Common myeloid progenitor, CD34-positive (primary cell): ENCODE results near the gene HTRA3.

Source experiments
- CTCF ChIA-PET: fragments of 350-600 bp; sonication (Branson Sonifier 250); formaldehyde crosslinking; loops from one replicate; lab custom pipeline; 2021; ENCODE audit warnings: antibody characterized with exemption; lab: Charles Lee
- POLR2A ChIA-PET: fragments of 350-600 bp; sonication (Branson Sonifier 250); formaldehyde crosslinking; loops from one replicate; lab custom pipeline; 2021; ENCODE audit warnings: antibody characterized with exemption; lab: Charles Lee
- DNase-seq, 3 donors: peaks; one replicate each; pipeline versions ENCODE4 v3.0.0 to v3.0.0-alpha.2; 2013
- H3K27ac ChIP-seq, 2 experiments: 1 replicate in 1 of 2; 2 replicates in 1 of 2; pipeline ENCODE4 v1.7.0; 2013; ENCODE audit warnings: inconsistent platforms in 2 of 2, low read length in 2 of 2, mild to moderate bottlenecking in 2 of 2, low read depth in 1 of 2, moderate library complexity in 1 of 2; ENCODE audit not compliant: severe bottlenecking in 2 of 2, insufficient read depth in 1 of 2, poor library complexity in 1 of 2
- H3K27me3 ChIP-seq, 5 experiments: replicated peaks in 2 of 5; 1 replicate in 3 of 5; 2 replicates in 2 of 5; pipeline versions ENCODE4 v1.6.1 to v1.7.0; 2013; ENCODE audit warnings: low read length in 4 of 5, mild to moderate bottlenecking in 2 of 5, moderate library complexity in 2 of 5, inconsistent platforms in 1 of 5; ENCODE audit not compliant: insufficient read depth in 5 of 5, control insufficient read depth in 4 of 5
- H3K36me3 ChIP-seq, 4 experiments: 1 replicate in 2 of 4; 2 replicates in 2 of 4; pipeline versions ENCODE4 v1.6.1 to v1.7.0; 2013; ENCODE audit warnings: low read length in 3 of 4, control low read depth in 1 of 4, mild to moderate bottlenecking in 1 of 4; ENCODE audit not compliant: control insufficient read depth in 4 of 4, insufficient read depth in 4 of 4
- H3K4me1 ChIP-seq, 4 experiments: 1 replicate in 3 of 4; 2 replicates in 1 of 4; pipeline versions ENCODE4 v1.6.1 to v1.7.1; 2013; ENCODE audit warnings: low read length in 3 of 4, mild to moderate bottlenecking in 3 of 4, control low read depth in 1 of 4, inconsistent platforms in 1 of 4, moderate library complexity in 1 of 4; ENCODE audit not compliant: control insufficient read depth in 4 of 4, insufficient read depth in 4 of 4; ENCODE audit errors: control extremely low read depth in 1 of 4
- H3K4me3 ChIP-seq, 7 experiments: 1 replicate in 4 of 7; 2 replicates in 3 of 7; pipeline versions ENCODE4 v1.5.1 to v1.7.0; 2013; ENCODE audit warnings: mild to moderate bottlenecking in 7 of 7, low read length in 6 of 7, moderate library complexity in 6 of 7, inconsistent platforms in 2 of 7, low read depth in 2 of 7, control low read depth in 1 of 7; ENCODE audit not compliant: insufficient read depth in 4 of 7, control insufficient read depth in 1 of 7; ENCODE audit errors: extremely low read depth in 1 of 7
- H3K9me3 ChIP-seq, 5 experiments: 1 replicate in 4 of 5; 2 replicates in 1 of 5; pipeline versions ENCODE4 v1.6.1 to v1.7.1; 2013; ENCODE audit warnings: low read length in 4 of 5, mild to moderate bottlenecking in 2 of 5, inconsistent platforms in 1 of 5, low read depth in 1 of 5, moderate library complexity in 1 of 5; ENCODE audit not compliant: control insufficient read depth in 4 of 5, insufficient read depth in 2 of 5; ENCODE audit errors: control extremely low read depth in 1 of 5
- WGBS: methylation state at CpG from one replicate; pipeline ENCODE4 v1.1.5; 2013; ENCODE audit not compliant: insufficient coverage; 5-methylcytosine and 5-hydroxymethylcytosine counted together

The HTRA3 gene

GRCh38 chr4:8353912-8354453 is 84.4 kb downstream of the HTRA3 start:
- DNase-seq: no peak
- Histone ChIP-seq H3K27ac (no peak overlapping the region), H3K9me3 (peaks cover 0 to 5% (median 0%) of the 10 kb centered on the region in 5 experiments), H3K36me3 (no peaks in the 10 kb centered on the region), H3K4me3 (no peak overlapping the region), H3K27me3 (no peaks in the 10 kb centered on the region), H3K4me1 (peaks cover 0 to 2% (median 0%) of the 10 kb centered on the region in 4 experiments)
- ChIA-PET POLR2A (no interaction called here), CTCF (no interaction called here)
- 87% methylated on average over 7 of the region's 12 CpGs for WGBS

- Histone ChIP-seq H3K9me3 (peaks cover 0 to 5% (median 0%) of the 10 kb centered on the region in 5 experiments), H3K27ac (no peak overlapping the region), H3K4me3 (no peak overlapping the region), H3K36me3 (no peaks in the 10 kb centered on the region), H3K4me1 (peaks cover 0 to 2% (median 0%) of the 10 kb centered on the region in 4 experiments), H3K27me3 (no peaks in the 10 kb centered on the region)
- ChIA-PET POLR2A (no interaction called here), CTCF (no interaction called here)
- 100% methylated on average over 6 of the region's 6 CpGs for WGBS
- DNase-seq: no peak
Observed at GRCh38 chr4:8355306-8355705, 85.8 kb downstream of the HTRA3 start.

- Histone ChIP-seq H3K27me3 (no peaks in the 10 kb centered on the region), H3K4me3 (no peak overlapping the region), H3K27ac (no peak overlapping the region), H3K36me3 (no peaks in the 10 kb centered on the region), H3K9me3 (peaks cover 0 to 5% (median 0%) of the 10 kb centered on the region in 5 experiments), H3K4me1 (peaks cover 0 to 2% (median 0%) of the 10 kb centered on the region in 4 experiments)
- DNase-seq: no peak
- ChIA-PET CTCF (no interaction called here), POLR2A (no interaction called here)
- WGBS: 87% methylated on average over 5 of the region's 8 CpGs
Observed at GRCh38 chr4:8355864-8356565, 86.5 kb downstream of the HTRA3 start.
